ENCODE measurements around the gene DIRAS1.

DNA sequence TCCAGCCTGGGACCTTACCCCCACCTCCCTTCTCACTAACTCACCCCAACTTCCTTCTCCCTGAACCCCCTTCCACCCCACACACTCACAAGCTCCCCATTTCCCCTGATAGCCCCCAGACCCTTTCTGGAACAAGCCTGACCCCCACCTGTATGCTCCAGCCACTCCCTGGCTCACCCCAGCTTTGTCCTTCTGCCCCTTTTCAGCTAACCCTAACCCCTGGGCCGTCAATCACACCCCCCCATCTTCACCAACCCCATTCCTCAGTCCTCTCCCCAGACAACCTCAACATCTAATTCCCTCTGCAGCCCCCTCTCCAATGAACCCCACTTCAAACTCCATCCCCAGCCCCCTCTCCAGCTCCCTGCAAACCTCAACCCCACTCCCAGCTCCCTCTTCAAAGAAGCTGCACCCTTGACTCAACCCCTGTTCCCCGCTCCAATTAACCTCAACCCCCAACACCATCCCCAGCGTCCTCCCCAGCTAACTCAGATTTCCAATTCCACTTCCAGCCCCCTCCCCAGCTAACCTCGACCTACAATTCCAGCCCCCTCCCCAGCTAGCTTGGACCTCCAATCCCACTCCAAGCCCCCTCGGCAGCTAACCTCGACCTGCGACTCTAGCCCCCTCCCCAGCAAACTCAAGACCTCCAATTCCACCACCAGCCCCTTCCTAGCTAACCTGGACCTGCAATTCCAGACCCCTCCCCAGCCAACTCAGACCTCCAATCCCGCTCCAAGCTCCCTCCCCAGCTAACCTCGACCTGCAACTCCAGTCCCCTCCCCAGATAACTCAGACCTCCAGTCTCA is 19.6 kb downstream of the DIRAS1 start:
- TF ChIP-seq, protein P1, sequence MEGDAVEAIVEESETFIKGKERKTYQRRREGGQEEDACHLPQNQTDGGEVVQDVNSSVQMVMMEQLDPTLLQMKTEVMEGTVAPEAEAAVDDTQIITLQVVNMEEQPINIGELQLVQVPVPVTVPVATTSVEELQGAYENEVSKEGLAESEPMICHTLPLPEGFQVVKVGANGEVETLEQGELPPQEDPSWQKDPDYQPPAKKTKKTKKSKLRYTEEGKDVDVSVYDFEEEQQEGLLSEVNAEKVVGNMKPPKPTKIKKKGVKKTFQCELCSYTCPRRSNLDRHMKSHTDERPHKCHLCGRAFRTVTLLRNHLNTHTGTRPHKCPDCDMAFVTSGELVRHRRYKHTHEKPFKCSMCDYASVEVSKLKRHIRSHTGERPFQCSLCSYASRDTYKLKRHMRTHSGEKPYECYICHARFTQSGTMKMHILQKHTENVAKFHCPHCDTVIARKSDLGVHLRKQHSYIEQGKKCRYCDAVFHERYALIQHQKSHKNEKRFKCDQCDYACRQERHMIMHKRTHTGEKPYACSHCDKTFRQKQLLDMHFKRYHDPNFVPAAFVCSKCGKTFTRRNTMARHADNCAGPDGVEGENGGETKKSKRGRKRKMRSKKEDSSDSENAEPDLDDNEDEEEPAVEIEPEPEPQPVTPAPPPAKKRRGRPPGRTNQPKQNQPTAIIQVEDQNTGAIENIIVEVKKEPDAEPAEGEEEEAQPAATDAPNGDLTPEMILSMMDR (IDR thresholded peaks at IDR 0.05) = no peak
- no peak for TF ChIP-seq IRF2 (CRISPR knock-in tag; IDR thresholded peaks at IDR 0.05; ENCODE audit: borderline replicate concordance, low read depth)
- no peak for TF ChIP-seq ATF1 (CRISPR knock-in tag; IDR thresholded peaks at IDR 0.05)
- no peak for TF ChIP-seq ZNF423 (CRISPR knock-in tag; IDR thresholded peaks at IDR 0.05)
- TF ChIP-seq ETV6 (CRISPR knock-in tag; IDR thresholded peaks at IDR 0.05) = no peak
- no peak for TF ChIP-seq CREB1 (CRISPR knock-in tag; IDR thresholded peaks at IDR 0.05)
- TF ChIP-seq RELA (CRISPR knock-in tag; IDR thresholded peaks at IDR 0.05; ENCODE audit: borderline replicate concordance) = no peak
- TF ChIP-seq, protein P2, sequence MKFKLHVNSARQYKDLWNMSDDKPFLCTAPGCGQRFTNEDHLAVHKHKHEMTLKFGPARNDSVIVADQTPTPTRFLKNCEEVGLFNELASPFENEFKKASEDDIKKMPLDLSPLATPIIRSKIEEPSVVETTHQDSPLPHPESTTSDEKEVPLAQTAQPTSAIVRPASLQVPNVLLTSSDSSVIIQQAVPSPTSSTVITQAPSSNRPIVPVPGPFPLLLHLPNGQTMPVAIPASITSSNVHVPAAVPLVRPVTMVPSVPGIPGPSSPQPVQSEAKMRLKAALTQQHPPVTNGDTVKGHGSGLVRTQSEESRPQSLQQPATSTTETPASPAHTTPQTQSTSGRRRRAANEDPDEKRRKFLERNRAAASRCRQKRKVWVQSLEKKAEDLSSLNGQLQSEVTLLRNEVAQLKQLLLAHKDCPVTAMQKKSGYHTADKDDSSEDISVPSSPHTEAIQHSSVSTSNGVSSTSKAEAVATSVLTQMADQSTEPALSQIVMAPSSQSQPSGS (CRISPR knock-in tag; IDR thresholded peaks at IDR 0.05; ENCODE audit: borderline replicate concordance, low read depth) = no peak
- TF ChIP-seq, protein P3, sequence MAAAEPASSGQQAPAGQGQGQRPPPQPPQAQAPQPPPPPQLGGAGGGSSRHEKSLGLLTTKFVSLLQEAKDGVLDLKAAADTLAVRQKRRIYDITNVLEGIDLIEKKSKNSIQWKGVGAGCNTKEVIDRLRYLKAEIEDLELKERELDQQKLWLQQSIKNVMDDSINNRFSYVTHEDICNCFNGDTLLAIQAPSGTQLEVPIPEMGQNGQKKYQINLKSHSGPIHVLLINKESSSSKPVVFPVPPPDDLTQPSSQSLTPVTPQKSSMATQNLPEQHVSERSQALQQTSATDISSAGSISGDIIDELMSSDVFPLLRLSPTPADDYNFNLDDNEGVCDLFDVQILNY (CRISPR knock-in tag; IDR thresholded peaks at IDR 0.05) = no peak
- TF ChIP-seq, protein P4, sequence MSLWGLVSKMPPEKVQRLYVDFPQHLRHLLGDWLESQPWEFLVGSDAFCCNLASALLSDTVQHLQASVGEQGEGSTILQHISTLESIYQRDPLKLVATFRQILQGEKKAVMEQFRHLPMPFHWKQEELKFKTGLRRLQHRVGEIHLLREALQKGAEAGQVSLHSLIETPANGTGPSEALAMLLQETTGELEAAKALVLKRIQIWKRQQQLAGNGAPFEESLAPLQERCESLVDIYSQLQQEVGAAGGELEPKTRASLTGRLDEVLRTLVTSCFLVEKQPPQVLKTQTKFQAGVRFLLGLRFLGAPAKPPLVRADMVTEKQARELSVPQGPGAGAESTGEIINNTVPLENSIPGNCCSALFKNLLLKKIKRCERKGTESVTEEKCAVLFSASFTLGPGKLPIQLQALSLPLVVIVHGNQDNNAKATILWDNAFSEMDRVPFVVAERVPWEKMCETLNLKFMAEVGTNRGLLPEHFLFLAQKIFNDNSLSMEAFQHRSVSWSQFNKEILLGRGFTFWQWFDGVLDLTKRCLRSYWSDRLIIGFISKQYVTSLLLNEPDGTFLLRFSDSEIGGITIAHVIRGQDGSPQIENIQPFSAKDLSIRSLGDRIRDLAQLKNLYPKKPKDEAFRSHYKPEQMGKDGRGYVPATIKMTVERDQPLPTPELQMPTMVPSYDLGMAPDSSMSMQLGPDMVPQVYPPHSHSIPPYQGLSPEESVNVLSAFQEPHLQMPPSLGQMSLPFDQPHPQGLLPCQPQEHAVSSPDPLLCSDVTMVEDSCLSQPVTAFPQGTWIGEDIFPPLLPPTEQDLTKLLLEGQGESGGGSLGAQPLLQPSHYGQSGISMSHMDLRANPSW (CRISPR knock-in tag; conservative IDR thresholded peaks at IDR 0.05; ENCODE audit: low read depth) = no peak

Measured in WTC11 (cell line).